ENCODE results near the gene ZNF444.
"Not testable (repeated sequence)": the region's sequence is repeated elsewhere in the genome, so short reads cannot be mapped to it uniquely, and the experiment has no call there.

The ZNF444 gene

DNA sequence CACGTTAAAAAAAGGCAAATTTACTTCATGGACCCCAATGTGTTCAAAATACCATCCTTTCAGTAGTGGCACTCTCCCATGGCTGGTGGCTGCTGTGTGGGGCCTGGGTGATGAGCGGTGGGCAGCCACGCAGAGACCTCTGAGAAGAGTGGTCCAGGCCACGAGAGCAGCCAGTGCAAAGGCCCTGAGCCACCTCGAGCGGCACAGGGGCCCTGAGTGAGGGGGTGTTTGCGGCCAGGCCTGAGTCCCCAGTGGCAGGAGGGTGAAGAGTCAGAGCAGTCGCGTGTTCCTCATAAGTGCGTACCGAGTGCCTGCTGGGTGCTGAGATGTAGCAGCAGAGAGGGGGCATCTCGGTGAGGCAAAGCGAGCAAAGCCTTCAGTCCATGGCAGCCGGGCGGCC lies 7.0 kb downstream of the ZNF444 start:
- DNase-seq, result no peak

DNA sequence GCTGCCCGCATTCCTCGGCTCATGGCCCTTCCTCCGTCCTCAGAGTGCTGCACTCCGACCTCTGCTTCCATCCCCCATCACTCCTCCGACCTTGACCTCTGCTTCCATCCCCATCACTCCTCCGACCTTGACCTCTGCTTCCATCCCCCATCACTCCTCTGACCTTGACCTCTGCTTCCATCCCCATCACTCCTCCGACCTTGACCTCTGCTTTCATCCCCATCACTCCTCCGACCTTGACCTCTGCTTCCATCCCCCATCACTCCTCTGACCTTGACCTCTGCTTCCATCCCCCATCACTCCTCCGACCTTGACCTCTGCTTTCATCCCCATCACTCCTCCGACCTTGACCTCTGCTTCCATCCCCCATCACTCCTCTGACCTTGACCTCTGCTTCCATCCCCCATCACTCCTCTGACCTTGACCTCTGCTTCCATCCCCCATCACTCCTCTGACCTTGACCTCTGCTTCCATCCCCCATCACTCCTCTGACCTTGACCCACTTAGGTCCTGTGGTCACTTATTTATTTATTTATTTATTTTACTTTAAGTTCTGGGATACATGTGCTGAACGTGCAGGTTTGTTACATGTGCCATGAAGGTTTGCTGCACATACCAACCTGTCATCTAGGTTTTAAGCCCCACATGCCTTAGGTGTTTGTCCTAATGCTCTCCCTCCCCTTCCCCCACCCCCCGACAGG lies 8.0 kb downstream of the ZNF444 start:
- not testable (repeated sequence) for DNase-seq

DNA sequence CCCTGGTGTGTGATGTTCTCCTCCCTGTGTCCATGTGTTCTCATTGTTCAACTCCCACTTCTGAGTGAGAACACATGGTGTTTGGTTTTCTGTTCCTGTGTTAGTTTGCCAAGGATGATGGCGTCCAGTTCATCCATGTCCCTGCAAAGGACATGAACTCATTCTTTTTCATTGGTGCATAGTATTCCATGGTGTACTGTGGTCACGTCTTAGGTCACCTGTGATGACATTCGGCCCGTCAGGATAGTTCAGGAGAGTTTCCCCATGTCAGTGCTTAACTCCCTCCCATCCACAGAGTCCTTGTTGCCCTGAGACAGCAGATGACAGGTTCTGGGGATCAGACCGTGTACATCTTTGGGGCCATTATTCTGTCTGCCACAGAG lies 8.6 kb downstream of the ZNF444 start:
- no peak for DNase-seq

DNA sequence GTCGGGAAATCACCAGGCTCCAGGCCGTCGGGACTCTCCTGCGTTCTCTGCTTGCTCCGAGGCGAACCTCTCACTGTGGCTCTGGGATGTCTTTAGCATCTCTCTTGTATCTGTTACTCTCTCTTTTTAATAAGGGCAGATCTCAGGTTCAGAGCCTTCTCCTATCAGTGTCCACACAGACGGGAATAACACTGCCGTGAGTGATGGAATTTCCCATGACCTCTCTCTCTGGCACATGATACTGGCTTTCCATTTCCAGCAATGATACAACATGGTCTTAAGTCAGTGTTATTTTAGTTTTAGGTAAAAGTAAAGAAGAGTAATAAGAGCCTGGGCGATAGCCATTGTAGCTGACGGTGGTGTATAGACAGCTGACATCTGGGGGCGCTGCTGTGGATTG lies 9.3 kb downstream of the ZNF444 start:
- DNase-seq, result no peak

- no peak for DNase-seq
These were observed 11.6 kb downstream of the ZNF444 start for GRCh38 chr19:56152644-56153043.

DNA sequence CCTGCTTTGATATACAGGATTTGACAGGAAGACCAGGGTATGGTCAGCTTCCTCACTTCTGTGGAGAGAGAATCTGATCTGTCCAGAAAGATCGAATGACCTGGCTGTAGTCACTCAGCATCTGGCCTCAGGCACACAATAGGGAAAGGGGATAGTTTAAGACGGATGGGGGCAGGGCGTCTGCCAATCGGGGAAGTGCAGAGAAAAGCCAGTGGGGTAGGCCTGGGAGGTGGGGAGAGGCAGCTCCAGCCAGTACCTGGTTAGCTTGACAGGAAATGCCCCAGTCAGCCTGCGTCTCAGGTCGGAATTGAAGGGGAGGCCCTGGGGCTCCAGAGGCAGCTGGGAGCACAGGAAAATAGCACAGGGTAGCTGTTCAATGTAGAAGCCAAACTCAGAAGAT lies 12.4 kb downstream of the ZNF444 start:
- no peak for DNase-seq

GRCh38 chr19:56155124-56155687 lies 14.1 kb downstream of the ZNF444 start:
- DNase-seq, result no peak

DNA sequence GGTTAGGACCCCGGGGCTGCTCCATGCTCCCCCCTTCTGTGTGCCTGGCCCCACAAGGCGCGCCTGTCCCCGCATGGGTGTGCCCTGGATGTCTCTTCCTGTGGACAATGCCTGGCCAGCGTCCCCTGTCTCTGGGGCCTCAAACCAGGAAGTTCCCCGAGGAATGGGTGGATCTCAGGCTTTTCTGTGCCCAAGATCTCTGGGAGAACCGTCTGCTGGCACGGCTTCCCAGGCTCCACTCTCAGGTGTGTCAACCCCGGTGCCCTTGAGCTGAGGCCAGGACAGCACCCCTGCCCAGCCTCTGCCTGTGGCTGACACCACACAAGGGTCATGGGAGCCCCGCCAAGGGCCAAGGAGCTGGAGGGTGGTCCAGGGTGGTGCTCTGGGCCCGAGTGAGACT lies 15.7 kb downstream of the ZNF444 start:
- no peak for DNase-seq

DNA sequence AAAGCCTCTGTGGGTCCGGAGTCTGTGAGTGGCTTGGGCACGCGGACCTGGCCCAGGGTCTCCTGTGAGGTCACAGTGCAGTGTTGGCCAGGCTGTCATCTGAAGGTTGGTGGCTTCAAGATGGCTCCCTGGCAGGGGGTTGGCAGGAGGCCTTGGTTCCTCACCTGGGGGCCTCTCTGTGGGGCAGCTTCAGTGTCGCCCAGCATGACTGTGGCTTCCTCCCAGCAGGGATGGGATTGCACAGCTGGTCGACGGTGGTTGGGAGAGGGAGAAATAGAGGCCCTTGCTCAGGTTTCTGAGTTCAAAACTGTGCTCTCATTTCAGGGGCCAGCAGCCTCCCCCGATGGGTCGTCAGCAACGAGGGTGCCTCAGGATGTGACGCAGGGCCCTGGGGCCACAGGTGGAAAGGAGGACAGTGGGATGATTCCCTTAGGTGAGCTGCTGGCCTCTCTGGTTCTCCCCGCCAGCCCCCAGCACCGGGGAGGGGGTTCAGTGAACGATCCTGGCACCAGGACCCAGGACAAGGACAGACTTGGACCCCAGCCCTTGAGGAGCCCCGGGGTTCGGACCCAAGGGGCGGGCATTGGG lies 17.2 kb downstream of the ZNF444 start:
- no peak for DNase-seq

GRCh38 chr19:56159009-56159559 lies 18.0 kb downstream of the ZNF444 start:
- DNase-seq, result no peak

DNA sequence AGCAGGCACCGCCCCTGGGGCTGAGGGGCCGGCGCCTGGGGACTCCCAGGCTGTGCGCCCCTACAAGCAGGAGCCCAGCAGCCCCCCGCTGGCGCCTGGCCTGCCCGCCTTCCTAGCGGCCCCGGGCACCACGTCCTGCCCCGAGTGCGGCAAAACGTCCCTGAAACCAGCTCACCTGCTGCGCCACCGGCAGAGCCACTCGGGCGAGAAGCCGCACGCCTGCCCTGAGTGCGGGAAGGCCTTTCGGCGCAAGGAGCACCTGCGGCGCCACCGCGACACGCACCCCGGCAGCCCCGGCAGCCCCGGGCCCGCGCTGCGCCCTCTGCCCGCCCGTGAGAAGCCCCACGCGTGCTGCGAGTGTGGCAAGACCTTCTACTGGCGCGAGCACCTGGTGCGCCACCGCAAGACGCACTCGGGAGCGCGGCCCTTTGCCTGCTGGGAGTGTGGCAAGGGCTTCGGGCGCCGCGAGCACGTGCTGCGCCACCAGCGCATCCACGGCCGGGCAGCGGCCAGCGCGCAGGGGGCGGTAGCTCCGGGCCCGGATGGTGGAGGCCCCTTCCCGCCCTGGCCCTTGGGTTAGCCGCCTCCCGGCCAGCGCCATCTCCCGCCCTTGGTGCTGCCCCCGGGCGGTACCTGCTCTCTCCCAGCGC lies 18.7 kb downstream of the ZNF444 start:
- DNase-seq, result no peak

DNA sequence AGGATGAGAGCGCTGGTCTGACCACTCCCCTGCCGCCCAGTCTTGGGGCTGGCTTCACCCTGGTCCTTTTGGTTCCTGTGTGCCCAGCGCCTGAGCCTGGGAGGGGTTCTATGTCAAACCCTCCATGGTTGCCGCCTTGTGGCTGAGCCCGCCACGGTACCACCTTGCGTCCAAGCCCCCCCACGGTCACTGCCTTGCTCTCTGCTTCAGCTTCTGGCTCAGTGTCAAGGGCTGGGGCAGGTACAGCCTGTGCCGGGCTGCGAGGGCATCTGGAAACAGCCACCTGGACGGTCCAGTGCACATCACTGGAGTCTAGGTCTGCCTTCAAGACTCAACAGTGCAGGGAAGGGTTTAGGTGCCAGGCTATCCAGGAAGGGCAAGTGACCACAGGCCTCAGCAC lies 20.4 kb downstream of the ZNF444 start:
- no peak for DNase-seq

DNA sequence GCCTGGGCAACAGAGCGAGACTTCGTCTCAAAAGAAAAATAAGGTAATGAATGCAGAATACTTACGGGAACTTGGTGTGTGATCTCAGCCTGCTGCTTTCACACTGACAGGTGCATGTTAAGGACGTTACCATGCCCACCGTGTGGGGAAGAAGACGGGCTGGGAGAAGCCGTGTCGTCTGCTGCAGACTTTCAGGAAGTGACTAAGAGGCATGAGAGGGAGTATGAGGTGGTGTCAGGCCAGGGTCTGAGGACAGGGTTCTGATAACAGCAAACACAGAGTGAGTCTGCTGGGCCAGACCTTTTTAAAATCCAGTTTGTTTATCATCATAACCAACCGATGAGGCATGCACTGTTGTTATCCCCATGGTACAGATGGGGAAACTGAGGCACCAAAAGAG lies 21.2 kb downstream of the ZNF444 start:
- no peak for DNase-seq

GRCh38 chr19:56163097-56163496 lies 22.0 kb downstream of the ZNF444 start:
- DNase-seq, result no peak

- no peak for DNase-seq
These were observed 26.0 kb downstream of the ZNF444 start for GRCh38 chr19:56167064-56167578.

DNA sequence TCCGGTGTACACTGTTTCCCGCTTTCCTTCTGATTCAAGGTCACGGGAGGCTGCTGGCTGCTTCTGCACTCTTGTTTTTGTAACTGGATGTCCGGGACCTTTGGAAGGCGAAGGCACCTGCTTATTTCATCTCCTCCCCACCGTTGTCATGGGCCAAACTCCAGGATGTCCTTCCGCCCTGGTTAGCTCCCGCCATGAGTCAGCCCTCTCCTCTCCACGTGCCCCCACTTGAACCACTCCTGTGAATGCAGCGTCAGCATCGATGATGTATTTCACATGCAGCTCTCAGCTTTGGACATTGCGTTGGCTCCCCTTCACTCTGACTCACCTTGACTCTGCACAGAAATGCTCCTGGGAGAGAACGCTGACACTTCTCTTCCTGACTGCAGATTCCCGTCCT lies 29.2 kb downstream of the ZNF444 start:
- no peak for DNase-seq

DNA sequence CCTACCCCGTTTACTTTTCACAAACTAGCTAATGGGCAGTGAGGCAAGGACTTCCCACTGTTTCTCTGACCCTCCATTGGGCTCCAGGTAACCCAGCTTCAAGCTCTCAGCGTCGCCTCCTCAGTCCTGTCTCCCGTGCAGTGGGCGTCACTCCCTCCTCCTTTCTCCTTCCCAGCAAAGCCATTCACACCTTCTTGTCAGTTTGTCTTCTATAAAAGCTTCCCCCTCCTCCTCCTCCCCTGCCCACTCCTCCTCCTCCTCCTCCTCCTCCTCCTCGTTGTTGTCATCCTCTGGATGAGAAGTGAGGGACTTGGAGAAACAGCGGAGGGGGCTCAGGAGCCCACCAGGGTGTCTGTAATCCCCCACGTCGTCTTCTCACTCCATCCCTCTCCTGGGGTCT lies 33.0 kb downstream of the ZNF444 start:
- DNase-seq, result no peak

DNA sequence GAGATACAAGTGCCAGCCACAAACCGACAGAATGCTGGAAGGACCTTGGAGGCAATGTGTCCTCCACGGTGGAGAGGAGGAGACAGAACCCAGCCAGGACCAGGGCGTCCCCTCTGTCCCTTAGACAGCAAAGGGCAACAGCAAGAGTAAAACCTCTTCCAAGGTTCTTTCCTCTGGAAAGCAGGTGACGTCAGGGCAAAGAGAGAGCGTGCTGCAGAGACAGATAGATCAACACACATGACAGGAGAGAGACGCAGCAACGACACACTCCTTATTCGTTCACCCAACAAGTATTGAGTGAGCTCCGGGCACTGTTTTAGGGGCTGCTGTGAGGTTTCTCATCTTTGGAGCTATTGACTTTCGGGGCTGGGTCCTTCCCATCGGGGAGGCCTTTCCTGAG lies 33.5 kb downstream of the ZNF444 start:
- no peak for DNase-seq

DNA sequence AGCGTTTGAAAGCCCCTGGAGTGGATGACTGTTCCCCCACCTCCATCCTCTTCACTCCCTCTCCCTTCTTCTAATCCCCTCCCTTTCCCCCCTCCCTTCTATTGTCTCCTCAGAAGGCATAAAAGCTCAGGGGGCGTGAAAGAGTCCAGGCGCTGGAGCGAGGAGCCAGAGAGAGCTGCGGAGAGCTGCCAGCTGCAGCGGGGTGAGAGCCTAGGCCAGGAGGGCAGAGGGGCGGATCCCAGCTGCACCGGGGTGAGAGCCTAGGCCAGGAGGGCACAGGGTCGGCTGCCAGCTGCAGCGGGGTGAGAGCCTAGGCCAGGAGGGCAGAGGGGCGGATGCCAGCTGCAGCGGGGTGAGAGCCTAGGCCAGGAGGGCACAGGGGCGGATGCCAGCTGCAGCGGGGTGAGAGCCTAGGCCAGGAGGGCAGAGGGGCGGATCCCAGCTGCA lies 34.8 kb downstream of the ZNF444 start, which contains the start of gene GALP:
TSS of gene GALP (plus strand) at position 148 of the 447 bp plus-strand sequence. CDS start 1,101 bp downstream, outside the sequence.
- DNase-seq, result not testable (repeated sequence)

- not testable (repeated sequence) for DNase-seq
These were observed 35.2 kb downstream of the ZNF444 start for GRCh38 chr19:56176310-56176709.

- DNase-seq, result no peak
These were observed 35.8 kb downstream of the ZNF444 start for GRCh38 chr19:56176881-56177280.

- DNase-seq, result no peak
These were observed 36.6 kb downstream of the ZNF444 start for GRCh38 chr19:56177564-56178243.

- DNase-seq, result no peak
These were observed 48.7 kb downstream of the ZNF444 start for GRCh38 chr19:56189785-56190184.

Measured in right forelimb (tissue), 1 donor.